NCI-H1105 (cell line): ENCODE data around the gene TANC1.

Source experiments
- DNase-seq: peaks from one replicate; lab custom pipeline; 2025; lab: John Stamatoyannopoulos, UW

TANC1 gene

DNA sequence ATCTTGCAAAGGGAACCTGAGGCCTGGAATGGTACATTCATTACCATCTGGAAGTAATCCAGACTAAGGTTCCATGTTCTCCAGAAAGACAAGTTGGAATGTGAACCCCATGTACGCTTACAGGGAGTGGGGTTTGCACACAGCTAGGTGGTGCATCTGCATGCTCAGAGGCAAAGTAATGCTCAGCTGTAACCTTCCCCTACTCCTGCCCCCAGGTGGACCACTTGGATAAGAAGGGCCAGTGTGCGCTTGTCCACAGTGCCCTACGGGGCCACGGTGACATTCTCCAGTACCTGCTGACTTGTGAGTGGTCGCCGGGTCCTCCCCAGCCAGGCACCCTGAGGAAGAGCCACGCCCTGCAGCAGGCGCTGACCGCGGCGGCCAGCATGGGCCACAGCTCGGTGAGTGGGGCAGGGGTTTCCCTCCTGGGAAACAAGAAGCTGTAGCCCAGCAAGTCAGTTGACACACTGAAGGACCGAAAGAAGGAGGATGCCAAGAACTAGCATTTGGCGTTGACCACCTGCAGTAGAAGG, 228.0 kb downstream of the TANC1 start:
- DNase-seq: no peak

GRCh38 chr2:159199236-159199635, 230.8 kb downstream of the TANC1 start:
- DNase-seq: no peak

DNA sequence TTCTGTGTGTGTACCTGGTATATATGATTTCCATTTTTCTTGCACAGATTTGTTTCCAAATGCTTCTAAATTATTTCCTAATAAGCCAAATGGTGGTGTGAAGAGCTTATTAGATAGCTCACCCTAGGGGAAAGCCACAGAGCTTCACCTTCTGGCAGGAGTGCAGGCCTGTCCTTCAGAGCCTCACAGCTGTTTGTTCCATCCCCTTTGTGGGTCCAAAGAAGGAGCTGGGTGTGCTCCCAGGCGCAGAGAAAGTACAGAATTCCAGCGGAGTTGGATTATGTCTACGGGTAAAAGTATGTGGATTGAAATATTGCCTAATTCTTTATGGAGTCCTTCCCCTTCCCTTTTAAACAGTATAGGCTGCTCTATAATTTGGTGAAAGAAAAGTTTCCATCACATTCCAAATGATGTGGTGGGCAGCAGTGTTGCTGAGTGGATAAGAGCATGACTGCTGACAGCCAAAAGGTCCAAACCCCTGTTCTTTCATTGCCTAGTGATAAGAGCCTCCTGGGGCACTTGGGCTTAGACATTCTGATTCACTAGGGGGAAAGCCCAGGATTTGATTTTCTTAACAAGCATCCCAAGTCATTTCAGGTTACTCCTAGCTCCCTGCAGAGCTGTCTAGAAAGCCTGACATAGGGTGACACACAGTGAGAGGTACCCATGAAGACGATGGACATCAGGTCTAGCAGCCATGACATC, 231.5 kb downstream of the TANC1 start:
- DNase-seq: no peak

DNA sequence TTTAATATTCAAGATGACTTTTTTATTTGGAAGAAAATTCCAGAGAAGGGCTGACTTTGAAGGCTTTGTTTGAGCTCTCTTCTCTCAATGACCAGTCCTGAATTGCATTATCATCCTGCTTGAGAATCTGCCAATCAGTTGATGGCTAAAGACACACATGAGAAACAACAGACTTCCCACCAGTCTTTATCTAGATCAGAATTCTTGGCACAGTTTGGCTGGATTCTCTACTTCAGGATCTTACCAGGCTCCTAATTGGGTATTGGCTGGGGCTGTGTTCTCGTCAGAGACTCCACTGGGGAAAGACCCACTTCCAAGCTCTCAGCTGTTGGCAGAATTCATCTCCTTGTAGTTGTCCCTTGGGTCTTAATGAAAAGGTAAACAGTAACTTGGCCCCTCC, 232.1 kb downstream of the TANC1 start:
- no peak for DNase-seq

DNA sequence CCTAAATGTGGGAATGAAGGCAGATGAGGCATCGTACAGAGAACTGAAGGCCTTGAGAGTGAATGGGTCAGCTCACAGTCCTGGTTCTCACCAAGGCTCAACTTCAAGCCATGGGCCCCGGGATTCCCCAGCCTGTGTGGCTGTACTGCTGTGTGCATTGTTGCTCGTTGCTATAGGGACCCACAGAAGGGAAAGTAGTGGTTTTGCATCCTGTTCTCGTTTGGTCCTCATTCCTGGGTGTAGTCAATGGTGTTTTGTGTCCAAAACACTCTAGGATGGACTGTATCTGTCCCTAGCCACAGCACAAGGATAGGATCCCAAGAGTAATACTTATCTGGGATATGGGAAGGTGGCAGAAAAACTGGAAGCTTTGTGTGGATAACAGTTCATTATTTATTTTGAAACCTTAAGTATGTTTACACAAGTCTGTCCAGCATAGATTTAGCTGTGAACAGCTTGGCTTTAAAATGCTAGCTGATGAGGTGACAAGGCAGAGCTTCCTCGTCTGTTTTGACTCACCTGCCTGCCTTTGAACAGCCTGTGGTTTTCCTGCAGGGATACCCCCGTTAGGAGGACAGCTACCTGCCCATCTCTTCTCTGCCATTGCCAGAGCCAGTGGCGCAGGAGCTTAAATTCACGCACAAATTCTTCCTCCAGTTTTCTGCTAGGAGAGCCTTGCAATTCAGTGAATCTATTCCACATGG, 233.1 kb downstream of the TANC1 start:
- no peak for DNase-seq

DNA sequence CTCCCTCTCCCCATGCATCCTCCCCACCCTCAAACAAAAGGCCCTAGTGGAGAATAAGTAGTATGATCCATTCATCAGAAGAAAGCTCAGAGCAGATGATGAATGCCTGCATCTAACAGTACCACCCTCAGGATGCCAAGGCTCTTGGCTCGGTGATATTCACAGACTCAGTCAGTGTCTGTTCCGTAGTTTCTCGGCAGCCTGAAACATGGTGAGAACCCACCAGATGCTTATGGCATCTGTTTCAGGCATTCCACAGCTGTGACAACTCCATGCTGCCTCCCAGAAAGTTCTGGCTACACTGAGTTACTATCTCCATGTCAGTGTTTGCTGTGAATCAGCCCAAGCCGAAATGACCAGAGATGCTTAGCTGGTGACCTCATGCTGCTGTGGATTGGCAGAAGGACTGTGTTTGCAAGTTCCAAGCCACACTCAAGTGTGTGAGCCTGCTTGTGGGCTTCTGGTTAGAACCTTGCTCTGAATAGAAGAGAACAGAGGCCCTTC, 234.2 kb downstream of the TANC1 start:
- DNase-seq: no peak

GRCh38 chr2:159204381-159205144, 236.1 kb downstream of the TANC1 start:
- DNase-seq: no peak

- no peak for DNase-seq
These were observed 238.4 kb downstream of the TANC1 start for GRCh38 chr2:159206736-159207380.

- no peak for DNase-seq
These were observed 240.0 kb downstream of the TANC1 start for GRCh38 chr2:159208438-159208837.

GRCh38 chr2:159209341-159210306, 241.2 kb downstream of the TANC1 start:
- no peak for DNase-seq

GRCh38 chr2:159211447-159212396, 243.3 kb downstream of the TANC1 start:
- DNase-seq: no peak

DNA sequence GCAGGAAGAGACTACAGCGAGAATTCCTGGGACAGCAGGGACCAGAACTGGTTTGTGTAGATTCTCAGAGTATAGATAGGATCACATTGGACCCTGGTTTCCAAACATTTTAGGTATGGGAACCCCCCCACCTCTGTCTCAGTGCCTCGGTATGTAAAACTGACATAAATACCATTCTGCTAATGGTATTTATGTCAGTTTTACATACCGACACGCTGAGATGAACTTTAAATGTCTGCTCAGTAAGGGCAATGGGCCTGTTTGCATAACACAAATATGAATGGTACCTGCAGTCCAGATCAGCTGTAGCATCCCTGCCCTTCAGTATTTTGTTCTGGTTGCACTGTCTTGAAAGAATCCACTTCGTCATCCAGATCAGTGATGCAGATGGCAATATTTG, 244.9 kb downstream of the TANC1 start:
- DNase-seq: no peak

GRCh38 chr2:159214325-159214865, 246.0 kb downstream of the TANC1 start:
- no peak for DNase-seq

DNA sequence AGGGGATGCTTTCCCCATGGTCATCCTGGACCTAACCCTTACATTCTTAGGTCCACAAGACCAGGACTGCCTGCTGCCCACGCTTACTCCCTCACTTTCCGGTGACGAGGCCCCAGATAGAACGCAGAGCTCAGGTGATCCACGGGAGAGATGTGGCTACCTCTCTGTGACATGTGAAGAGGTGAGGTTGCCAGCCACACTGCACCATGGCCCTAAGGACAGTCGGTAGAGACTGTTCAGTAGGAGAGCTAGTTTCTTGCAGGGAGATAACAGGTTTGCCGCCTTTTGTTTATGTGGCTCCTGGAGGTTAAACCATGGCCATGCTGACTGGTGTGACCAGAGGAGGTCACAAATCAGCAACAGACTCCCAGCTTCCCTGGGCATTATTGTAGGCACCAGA, 246.7 kb downstream of the TANC1 start:
- DNase-seq: no peak

DNA sequence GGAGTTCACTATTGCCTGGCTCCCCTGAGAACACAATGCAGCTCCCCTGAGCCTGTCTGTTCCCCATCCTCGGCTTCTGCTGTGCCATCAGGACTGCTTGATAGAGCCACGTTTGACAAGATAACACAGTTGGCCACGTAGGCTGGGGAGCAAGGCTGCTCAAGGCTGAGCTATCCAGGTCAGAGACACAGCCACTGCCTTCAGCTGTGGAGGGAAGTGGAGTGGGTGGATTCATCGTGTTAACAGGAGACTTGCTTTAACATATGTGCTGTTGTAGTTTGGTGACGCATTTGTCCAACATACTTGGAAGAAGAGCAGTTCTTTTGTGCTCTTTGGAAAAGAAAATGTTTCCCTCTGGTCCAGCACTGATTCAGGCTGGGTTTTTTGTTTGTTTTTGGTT, 249.2 kb downstream of the TANC1 start:
- no peak for DNase-seq

- DNase-seq: no peak
These were observed 249.9 kb downstream of the TANC1 start for GRCh38 chr2:159218389-159218788.

- DNase-seq: no peak
These were observed 251.1 kb downstream of the TANC1 start for GRCh38 chr2:159219394-159219998.

DNA sequence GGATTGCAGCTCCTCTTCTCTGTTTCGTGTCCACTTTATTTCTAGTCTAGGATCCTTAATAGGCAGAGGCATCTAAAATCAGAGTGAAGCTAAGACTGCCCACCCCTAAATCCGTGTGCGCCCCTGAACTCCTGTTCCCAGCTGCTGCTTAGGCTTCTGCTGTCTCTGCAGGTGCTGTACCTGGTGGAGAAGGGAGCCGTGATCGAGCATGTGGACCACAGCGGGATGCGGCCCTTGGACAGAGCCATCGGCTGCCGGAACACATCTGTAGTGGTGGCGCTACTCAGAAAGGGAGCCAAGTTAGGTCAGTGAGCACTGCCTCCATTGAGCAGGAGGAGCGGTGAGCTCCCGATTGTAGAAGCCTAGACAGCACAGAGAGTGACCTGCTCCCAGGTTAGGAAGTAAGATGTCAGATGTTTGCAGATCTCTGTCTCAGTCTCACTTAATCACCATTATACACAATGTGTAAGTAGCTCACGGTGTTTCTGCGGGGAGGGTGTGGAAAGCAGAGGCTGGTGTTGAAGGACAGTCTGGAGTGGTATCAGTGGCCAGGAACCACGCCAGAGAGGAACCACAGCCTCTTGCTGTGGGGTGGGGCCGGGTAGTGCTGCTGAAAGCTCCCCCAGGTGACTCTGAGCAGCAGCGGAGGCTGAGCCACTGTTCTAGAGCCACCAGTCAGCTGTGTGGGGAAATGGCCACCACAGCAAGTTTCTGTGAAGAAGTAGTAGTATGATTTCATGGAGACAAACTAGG, 255.8 kb downstream of the TANC1 start:
- DNase-seq: no peak
